HEK293T (cell line): Measurements from ENCODE around the gene PTPRD.

Experiments
- BHLHE40 ChIP-seq: fragments of 450-650 bp; IDR thresholded peaks from 2 replicates; pipeline ENCODE4 v1.6.1; 2016; ENCODE audit warnings: mild to moderate bottlenecking, moderate library complexity, borderline replicate concordance
- FOXK2 ChIP-seq: fragments of 450-650 bp; IDR thresholded peaks from 2 replicates; pipeline ENCODE4 v1.6.1; 2016; ENCODE audit warnings: mild to moderate bottlenecking
- HDGF ChIP-seq: fragments of 450-650 bp; IDR thresholded peaks from 2 replicates; pipeline ENCODE4 v1.6.1; 2017; ENCODE audit warnings: antibody characterized with exemption, borderline replicate concordance
- LEF1 ChIP-seq: fragments of 450-650 bp; IDR thresholded peaks from 2 replicates; pipeline ENCODE4 v1.6.1; 2017; ENCODE audit warnings: mild to moderate bottlenecking, borderline replicate concordance
- NFRKB ChIP-seq: fragments of 450-650 bp; IDR thresholded peaks from 2 replicates; pipeline ENCODE4 v1.6.1; 2016; ENCODE audit warnings: mild to moderate bottlenecking, moderate library complexity
- PKNOX1 ChIP-seq: fragments of 450-650 bp; IDR thresholded peaks from 2 replicates; pipeline ENCODE4 v1.6.1; 2016
- SP1 ChIP-seq: fragments of 450-650 bp; IDR thresholded peaks from 2 replicates; pipeline ENCODE4 v1.6.1; 2017
- ZNF384 ChIP-seq: fragments of 450-650 bp; IDR thresholded peaks from 2 replicates; pipeline ENCODE4 v1.6.1; 2016

DNA sequence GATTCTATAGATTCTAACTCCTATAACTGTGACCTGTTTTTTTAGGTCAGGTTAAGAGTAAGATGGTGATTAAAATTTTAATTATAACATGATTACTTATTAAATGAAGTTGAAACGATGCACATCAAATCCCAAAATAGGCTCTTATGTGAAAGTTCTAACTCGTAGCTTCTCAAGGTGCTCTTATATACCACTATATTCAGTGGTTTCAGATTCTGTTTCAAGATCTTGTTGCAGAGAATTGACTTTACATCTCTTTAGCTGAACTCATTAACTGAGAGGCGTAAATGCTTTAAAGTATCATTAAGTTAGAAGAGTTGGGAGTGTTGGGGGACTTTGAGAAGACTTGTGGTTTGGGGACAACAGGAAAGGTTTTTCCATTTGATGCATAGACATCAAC is 1399.8 kb downstream of the PTPRD start:
- no peak for TF ChIP-seq FOXK2
- TF ChIP-seq SP1 = no peak
- no peak for TF ChIP-seq ZNF384
- no peak for TF ChIP-seq NFRKB
- no peak for TF ChIP-seq BHLHE40
- no peak for TF ChIP-seq PKNOX1
- no peak for TF ChIP-seq HDGF
- no peak for TF ChIP-seq LEF1
